HG03108 (cell line): Measurements from ENCODE around the gene RCL1.
"Not testable (repeated sequence)": the region's sequence is repeated elsewhere in the genome, so short reads cannot be mapped to it uniquely, and the experiment has no call there.

Experiments
- ATAC-seq: cut with Tn5 transposase; IDR thresholded peaks from one replicate; pipeline ENCODE4 v1.9.1; 2021; ENCODE audit warnings: moderate library complexity; ENCODE audit not compliant: unreplicated experiment

RCL1 gene

GRCh38 chr9:4873066-4873465 lies 80.3 kb downstream of the RCL1 start:
- ATAC-seq, result no peak

- ATAC-seq, result no peak
These were observed 82.8 kb downstream of the RCL1 start for GRCh38 chr9:4875559-4875958.

GRCh38 chr9:4879115-4879558 lies 86.4 kb downstream of the RCL1 start:
- no peak for ATAC-seq

- ATAC-seq, result no peak
These were observed 90.7 kb downstream of the RCL1 start for GRCh38 chr9:4883326-4883873.

- ATAC-seq, result peak; percentile 99
These were observed 94.0 kb downstream of the RCL1 start for GRCh38 chr9:4886698-4887097.

- no peak for ATAC-seq
These were observed 94.8 kb downstream of the RCL1 start for GRCh38 chr9:4887556-4887955.

- no peak for ATAC-seq
These were observed 97.5 kb downstream of the RCL1 start for GRCh38 chr9:4890242-4890641.

GRCh38 chr9:4890929-4891328 lies 98.2 kb downstream of the RCL1 start:
- ATAC-seq, result no peak

- ATAC-seq, result no peak
These were observed 98.9 kb downstream of the RCL1 start for GRCh38 chr9:4891674-4892073.

- ATAC-seq, result no peak
These were observed 99.9 kb downstream of the RCL1 start for GRCh38 chr9:4892501-4893194.

- ATAC-seq, result no peak
These were observed 101.3 kb downstream of the RCL1 start for GRCh38 chr9:4894076-4894475.

GRCh38 chr9:4899853-4900252 lies 107.1 kb downstream of the RCL1 start:
- ATAC-seq, result not testable (repeated sequence)

- ATAC-seq, result not testable (repeated sequence)
These were observed 108.8 kb downstream of the RCL1 start for GRCh38 chr9:4901401-4902134.

- ATAC-seq, result no peak
These were observed 109.4 kb downstream of the RCL1 start for GRCh38 chr9:4902135-4902475.

- ATAC-seq, result no peak
These were observed 111.8 kb downstream of the RCL1 start for GRCh38 chr9:4904322-4905134.

GRCh38 chr9:4905135-4905490 lies 112.4 kb downstream of the RCL1 start:
- no peak for ATAC-seq
